ENCODE data around the gene ADORA1.

ADORA1 gene

DNA sequence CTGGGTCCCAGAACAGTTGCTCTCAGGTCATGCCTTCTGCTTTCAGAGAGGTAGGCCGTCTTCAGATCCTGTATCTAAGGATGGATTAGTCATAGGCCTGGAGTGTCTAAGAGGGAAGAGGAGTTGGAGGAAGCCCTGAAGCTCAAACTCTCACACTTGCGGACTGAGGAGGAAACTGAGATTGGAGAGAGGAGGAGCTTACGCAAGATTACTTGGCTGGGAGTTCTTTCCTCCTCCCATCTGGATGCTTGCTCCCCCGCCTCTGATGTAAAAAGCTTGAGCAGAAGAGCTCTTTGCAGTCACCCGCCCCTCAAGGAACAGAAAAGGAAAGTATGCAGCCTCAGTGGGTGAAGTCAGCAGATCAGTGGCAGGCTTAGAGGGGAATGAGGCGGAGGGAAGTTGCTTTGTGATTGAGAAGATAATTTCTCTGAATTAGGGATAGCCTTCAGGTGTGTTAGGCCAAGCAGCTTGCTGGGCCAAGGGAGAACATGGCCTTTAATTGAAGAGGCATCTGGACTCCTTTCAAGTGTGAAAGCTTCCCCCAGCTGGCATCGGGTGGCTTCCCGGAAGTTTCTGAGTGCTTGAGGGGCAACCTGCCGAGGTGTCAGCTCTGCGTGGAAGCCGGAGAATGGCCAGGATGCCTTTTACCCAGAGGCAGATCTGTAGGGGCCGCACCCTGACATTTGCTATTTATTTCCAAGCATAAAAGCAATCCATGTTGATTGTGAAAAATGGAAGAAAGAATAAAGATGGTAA is 6.6 kb downstream of the ADORA1 start:
- TF ChIP-seq, protein P1, sequence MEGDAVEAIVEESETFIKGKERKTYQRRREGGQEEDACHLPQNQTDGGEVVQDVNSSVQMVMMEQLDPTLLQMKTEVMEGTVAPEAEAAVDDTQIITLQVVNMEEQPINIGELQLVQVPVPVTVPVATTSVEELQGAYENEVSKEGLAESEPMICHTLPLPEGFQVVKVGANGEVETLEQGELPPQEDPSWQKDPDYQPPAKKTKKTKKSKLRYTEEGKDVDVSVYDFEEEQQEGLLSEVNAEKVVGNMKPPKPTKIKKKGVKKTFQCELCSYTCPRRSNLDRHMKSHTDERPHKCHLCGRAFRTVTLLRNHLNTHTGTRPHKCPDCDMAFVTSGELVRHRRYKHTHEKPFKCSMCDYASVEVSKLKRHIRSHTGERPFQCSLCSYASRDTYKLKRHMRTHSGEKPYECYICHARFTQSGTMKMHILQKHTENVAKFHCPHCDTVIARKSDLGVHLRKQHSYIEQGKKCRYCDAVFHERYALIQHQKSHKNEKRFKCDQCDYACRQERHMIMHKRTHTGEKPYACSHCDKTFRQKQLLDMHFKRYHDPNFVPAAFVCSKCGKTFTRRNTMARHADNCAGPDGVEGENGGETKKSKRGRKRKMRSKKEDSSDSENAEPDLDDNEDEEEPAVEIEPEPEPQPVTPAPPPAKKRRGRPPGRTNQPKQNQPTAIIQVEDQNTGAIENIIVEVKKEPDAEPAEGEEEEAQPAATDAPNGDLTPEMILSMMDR (IDR thresholded peaks at IDR 0.05), result no peak

DNA sequence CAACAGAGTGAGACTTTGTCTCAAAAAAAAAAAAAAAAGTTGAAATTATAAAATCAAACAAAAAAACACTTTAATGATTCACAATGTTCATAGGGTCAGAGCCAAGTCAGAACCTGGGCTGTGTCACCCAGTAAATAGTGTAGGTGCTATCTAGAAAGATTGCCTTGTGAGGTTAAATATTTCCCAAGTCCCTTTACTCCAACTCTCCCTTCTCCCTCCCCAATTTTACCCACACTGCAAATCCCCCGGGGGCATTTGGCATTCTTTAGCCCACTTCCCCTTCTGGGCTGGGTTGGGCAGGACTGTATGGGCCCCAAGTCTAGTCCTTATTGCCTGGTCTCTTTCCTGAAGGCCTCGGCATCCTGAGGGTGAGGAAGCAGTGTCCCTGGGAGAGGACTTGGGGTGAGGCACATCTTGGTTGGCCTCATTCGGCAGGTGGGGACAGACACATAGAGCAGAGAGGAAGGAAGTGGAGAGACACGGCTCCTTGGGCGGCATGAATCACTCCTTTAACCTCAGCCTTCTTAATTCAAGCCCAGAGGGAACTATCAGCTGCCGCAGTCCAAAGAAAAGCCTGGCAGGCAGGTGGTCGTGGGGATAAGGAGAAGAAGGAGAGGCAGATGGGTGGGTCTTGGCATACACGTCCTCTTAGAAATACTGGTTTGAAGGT is 8.2 kb downstream of the ADORA1 start:
- TF ChIP-seq, protein P1 (IDR thresholded peaks at IDR 0.05), result no peak

DNA sequence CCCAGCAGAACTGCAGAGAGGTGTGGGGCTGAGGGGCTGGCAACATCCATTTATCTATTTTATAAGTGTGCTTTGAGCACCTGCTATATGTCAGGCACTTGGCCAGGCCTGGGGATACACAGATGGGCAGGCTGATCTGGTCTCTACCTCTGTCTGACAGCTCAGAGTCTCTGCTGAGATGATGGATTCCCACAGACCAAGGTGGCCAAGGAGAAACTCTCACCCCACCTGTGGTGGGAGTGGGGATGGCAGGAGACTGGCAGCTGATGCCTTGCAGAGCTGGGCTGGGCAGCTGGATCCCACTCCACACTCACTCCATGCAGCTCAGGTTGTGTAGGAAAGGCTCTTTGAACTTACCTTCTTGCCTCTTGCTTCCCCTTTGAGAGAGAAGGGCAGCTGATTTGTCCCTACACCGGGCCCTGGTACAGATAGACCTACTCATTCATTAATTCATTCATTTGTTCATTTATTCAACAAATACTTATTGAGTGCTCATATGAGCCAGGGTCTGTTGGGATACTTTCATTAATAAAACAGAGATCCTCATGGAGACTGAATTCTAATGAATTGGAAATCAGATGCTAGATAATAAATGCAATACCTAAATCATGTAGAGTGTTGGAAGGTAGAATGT is 9.0 kb downstream of the ADORA1 start:
- TF ChIP-seq, protein P1 (IDR thresholded peaks at IDR 0.05), result no peak

DNA sequence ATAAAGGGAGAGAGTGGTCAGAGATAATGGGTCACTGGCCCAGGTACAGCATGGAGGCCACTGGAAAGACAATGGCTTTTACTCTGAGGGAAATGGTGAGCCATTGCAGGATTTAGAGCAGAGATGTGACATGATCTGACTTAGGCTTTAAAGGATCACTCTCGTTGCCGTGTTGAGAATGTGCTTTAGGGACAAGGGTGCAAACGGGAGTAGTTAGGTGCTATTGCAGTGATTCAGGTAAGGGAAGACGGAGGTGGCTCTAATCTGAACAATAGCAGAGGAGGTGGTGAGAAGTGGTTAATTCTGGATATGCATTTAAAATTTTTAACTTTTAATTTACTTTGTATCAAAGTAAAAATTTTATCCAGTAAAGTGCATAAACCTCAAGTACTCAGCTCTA is 9.8 kb downstream of the ADORA1 start:
- TF ChIP-seq, protein P1 (IDR thresholded peaks at IDR 0.05), result no peak

DNA sequence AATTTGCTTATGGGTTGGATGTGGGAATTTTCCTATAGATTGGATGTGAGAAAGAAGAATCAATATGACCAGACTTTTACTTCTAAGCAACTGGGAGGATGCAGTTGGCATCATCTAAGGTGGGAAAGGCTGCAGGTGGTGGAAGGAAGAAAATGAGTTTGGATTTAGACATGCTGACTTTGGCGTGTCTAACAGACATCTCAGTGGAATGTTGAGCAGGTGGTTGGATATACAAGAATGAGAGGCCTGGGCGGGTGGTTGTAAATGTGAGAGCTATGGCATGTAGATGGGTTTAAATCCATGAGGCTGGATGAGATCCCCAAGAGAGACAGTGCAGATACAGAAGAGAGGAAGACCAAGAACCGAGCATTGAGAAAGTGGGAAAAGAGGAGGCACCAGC is 10.5 kb downstream of the ADORA1 start:
- TF ChIP-seq, protein P1 (IDR thresholded peaks at IDR 0.05), result no peak

DNA sequence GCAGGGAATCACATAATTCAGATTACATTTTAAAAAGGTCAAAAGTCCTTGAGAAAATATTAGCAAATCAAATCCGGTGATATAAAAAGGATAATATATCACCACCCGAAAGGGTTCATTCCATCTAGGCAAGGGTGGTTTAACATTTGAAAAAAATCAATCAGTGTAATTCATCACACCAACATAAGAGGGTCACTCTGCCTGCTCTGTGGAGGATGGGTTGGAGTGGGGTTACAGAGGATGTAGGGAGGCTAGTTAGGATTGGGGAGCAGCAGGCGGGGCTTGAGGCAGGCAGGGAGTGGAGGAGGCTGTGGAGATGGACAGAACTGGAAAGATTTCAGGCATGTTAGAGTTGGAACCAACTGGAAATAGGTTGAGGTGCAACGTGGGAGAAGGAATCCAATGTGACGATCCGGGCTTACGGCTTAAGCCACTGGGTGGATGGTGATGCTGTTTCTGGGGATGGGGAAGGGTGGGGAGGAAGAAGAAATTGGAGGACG is 12.5 kb downstream of the ADORA1 start:
- TF ChIP-seq, protein P1 (IDR thresholded peaks at IDR 0.05), result no peak

DNA sequence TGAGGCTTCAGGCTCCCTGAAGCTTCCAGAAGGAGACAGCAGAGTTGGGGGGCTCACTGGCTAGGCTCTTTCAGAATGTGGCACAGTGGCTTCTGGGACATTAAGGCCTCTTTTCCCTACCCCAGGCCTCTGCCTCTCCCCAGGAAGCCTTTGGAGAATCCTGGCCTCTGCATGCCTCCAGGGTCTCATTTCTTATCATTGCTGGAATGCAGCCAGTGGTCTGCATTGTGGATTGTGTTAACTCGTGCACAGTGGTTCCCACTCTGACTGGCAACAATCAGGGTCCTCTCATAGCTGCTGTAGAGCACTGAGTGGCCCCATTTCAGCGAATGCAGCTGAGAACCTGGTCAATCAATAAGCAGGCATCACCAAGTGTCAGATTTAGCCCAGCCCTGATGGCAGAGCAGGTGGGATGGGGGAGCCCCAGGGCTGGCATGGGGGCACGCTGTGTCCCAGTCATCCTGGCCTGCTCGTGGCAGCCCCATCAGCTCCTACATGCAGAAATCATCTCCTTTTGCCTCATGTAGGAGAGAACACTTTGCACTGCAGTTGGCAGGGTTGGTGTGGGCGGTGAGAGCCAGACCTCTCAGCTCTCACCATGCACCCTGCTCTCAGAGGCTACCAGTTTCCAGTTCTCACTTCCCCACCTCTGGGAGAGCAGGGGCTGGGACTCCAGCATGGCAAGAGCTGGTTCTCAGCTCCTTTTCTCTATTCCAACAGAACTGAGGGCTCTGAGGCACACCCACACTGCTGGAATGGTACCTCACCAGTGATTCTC is 13.4 kb downstream of the ADORA1 start:
- TF ChIP-seq, protein P1 (IDR thresholded peaks at IDR 0.05), result no peak
